SK-N-SH (cell line): ENCODE measurements around the gene IRF2BP2. TPM values are rescaled to one million over a fixed set of nuclear protein-coding genes. Genes with fewer than 3 reads are reported as not detected.

Source experiments
- CTCF ChIA-PET: fragments of 300-600, 350-600 bp; formaldehyde crosslinking; extraction: SDS; loops from one replicate; lab custom pipeline; 2021; lab: Yijun Ruan, JAX
- POLR2A ChIA-PET: fragments of 350-600 bp; sonication (Branson Sonifier 250); formaldehyde crosslinking; extraction: SDS; loops from one replicate; lab custom pipeline; 2020; ENCODE audit warnings: antibody characterized with exemption, inconsistent platforms; lab: Yijun Ruan, JAX
- DNase-seq: peaks from one replicate; pipeline ENCODE4 v3.0.0; 2012
- H2AFZ ChIP-seq: fragments of 200-600 bp; sonication (generic); 2 replicates; pipeline ENCODE4 v1.8.1; 2016; ENCODE audit warnings: antibody characterized with exemption, mild to moderate bottlenecking, low read depth
- H3F3A ChIP-seq: fragments of 200-600 bp; sonication (generic); replicated peaks from 2 replicates; pipeline ENCODE3; 2016; ENCODE audit warnings: antibody characterized with exemption, mild to moderate bottlenecking; ENCODE audit not compliant: insufficient read depth
- H3K27ac ChIP-seq, 2 experiments: fragments of 200-500 bp in 1 of 2; fragments of 200-600 bp in 1 of 2; sonication (Bioruptor generic) in 1 of 2; sonication (generic), shearing (Covaris generic) in 1 of 2; 2 replicates each; pipeline versions ENCODE4 v1.5.1 to v1.6.1; 2014 to 2016; ENCODE audit warnings: low read depth in 2 of 2, inconsistent platforms in 1 of 2, low read length in 1 of 2, mild to moderate bottlenecking in 1 of 2, mixed read lengths in 1 of 2
- H3K27me3 ChIP-seq: fragments of 200-600 bp; sonication (generic), shearing (Covaris generic); 2 replicates; pipeline ENCODE4 v1.6.1; 2016; ENCODE audit warnings: mixed run types; ENCODE audit not compliant: insufficient read depth
- H3K36me3 ChIP-seq, 2 experiments: fragments of 200-500 bp in 1 of 2; fragments of 200-600 bp in 1 of 2; sonication (Bioruptor generic) in 1 of 2; sonication (generic) in 1 of 2; replicated peaks in 1 of 2; 2 replicates each; pipeline versions ENCODE3 to v1.5.1; 2014 to 2016; ENCODE audit warnings: low read length in 1 of 2, mild to moderate bottlenecking in 1 of 2; ENCODE audit not compliant: insufficient read depth in 2 of 2, control insufficient read depth in 1 of 2
- H3K4me1 ChIP-seq, 2 experiments: fragments of 200-500 bp in 1 of 2; fragments of 200-600 bp in 1 of 2; sonication (Bioruptor generic) in 1 of 2; sonication (generic), shearing (Covaris generic) in 1 of 2; 2 replicates each; pipeline versions ENCODE4 v1.5.1 to v1.6.1; 2014 to 2016; ENCODE audit warnings: low read depth in 1 of 2, low read length in 1 of 2, mixed run types in 1 of 2; ENCODE audit not compliant: insufficient read depth in 2 of 2, control insufficient read depth in 1 of 2
- H3K4me2 ChIP-seq: fragments of 200-600 bp; sonication (generic), shearing (Covaris generic); 2 replicates; pipeline ENCODE4 v1.6.1; 2017; ENCODE audit warnings: mixed run types
- H3K4me3 ChIP-seq, 2 experiments: fragments of 200-500 bp in 1 of 2; fragments of 200-600 bp in 1 of 2; sonication (Bioruptor generic) in 1 of 2; sonication (generic), shearing (Covaris generic) in 1 of 2; 2 replicates each; pipeline versions ENCODE4 v1.5.1 to v1.8.1; 2014 to 2016; ENCODE audit warnings: low read depth in 2 of 2, inconsistent platforms in 1 of 2, low read length in 1 of 2, mild to moderate bottlenecking in 1 of 2, mixed read lengths in 1 of 2, moderate library complexity in 1 of 2
- H3K79me2 ChIP-seq: fragments of 200-600 bp; sonication (generic); 2 replicates; pipeline ENCODE4 v1.8.1; 2017; ENCODE audit warnings: mild to moderate bottlenecking; ENCODE audit not compliant: insufficient read depth
- H3K9ac ChIP-seq: fragments of 200-600 bp; sonication (generic); 2 replicates; pipeline ENCODE4 v1.6.1; 2017; ENCODE audit warnings: mixed run types
- H3K9me2 ChIP-seq: fragments of 200-600 bp; sonication (generic); 2 replicates; pipeline ENCODE4 v1.6.1; 2017; ENCODE audit warnings: mixed run types
- H3K9me3 ChIP-seq: fragments of 200-600 bp; sonication (generic); 2 replicates; pipeline ENCODE4 v1.6.1; 2017; ENCODE audit warnings: mixed run types, mild to moderate bottlenecking, moderate library complexity
- H4K20me1 ChIP-seq: fragments of 200-600 bp; sonication (generic); 2 replicates; pipeline ENCODE4 v1.6.1; 2017; ENCODE audit warnings: mild to moderate bottlenecking, mixed run types; ENCODE audit not compliant: insufficient read depth
- CHD2 ChIP-seq: fragments of 150-350 bp; IDR thresholded peaks from 2 replicates; pipeline ENCODE4 v1.6.1; 2018; ENCODE audit warnings: low read length; ENCODE audit not compliant: partially characterized antibody
- ELF1 ChIP-seq: IDR thresholded peaks from 2 replicates; pipeline ENCODE4 v1.4.0; 2012
- EP300 ChIP-seq, 2 experiments: IDR thresholded peaks; 2 replicates each; pipeline versions ENCODE4 v1.4.0 to v1.6.1; 2012; ENCODE audit warnings: borderline replicate concordance in 1 of 2, low read depth in 1 of 2, low read length in 1 of 2
- RCOR1 ChIP-seq: fragments of 150-350 bp; IDR thresholded peaks from 2 replicates; pipeline ENCODE4 v1.6.1; 2017; ENCODE audit warnings: antibody characterized with exemption, low read length
- RXRA ChIP-seq: IDR thresholded peaks from 2 replicates; pipeline ENCODE4 v1.4.0; 2012; ENCODE audit warnings: low read depth, mild to moderate bottlenecking, borderline replicate concordance
- TAF1 ChIP-seq: IDR thresholded peaks from 2 replicates; pipeline ENCODE4 v1.6.1; 2012; ENCODE audit warnings: low read depth, mild to moderate bottlenecking, low read length, moderate library complexity, borderline replicate concordance
- TCF12 ChIP-seq: IDR thresholded peaks from 2 replicates; pipeline ENCODE4 v1.4.0; 2012
- WGBS: methylation state at CpG from one replicate; pipeline ENCODE4 v1.1.6; 2017; ENCODE audit warnings: low lambda C conversion rate; 5-methylcytosine and 5-hydroxymethylcytosine counted together
- polyA plus RNA-seq, 3 experiments: library from polyadenylated mRNA; depleted of rRNA; stranded (reverse); fragments of >200 nt; gene quantifications; 2 replicates each; pipeline ENCODE4 v1.2.3, GENCODE V29; 2012
- TF ChIP-seq, protein P1 (sequence below): fragments of 200-600 bp; sonication (generic); IDR thresholded peaks from 2 replicates; pipeline ENCODE4 v1.6.1; 2017; ENCODE audit warnings: antibody characterized with exemption, mild to moderate bottlenecking, moderate library complexity
- TF ChIP-seq, protein P2 (sequence below): fragments of 150-350 bp; IDR thresholded peaks from 2 replicates; pipeline ENCODE4 v1.6.1; 2017; ENCODE audit warnings: antibody characterized with exemption, low read length, low read depth, borderline replicate concordance
- TF ChIP-seq, protein P3 (sequence below): IDR thresholded peaks from 2 replicates; pipeline ENCODE4 v1.6.1; 2012; ENCODE audit warnings: mild to moderate bottlenecking, low read depth, low read length, moderate library complexity
- TF ChIP-seq, protein P4 (sequence below): fragments of 150-350 bp; IDR thresholded peaks from 2 replicates; pipeline ENCODE4 v1.6.1; 2016; ENCODE audit warnings: mild to moderate bottlenecking, low read depth, low read length

The IRF2BP2 gene
- polyA plus RNA-seq, 1 of the 3 experiments (the other 2 are of a cell fraction) = 73.9 TPM

DNA sequence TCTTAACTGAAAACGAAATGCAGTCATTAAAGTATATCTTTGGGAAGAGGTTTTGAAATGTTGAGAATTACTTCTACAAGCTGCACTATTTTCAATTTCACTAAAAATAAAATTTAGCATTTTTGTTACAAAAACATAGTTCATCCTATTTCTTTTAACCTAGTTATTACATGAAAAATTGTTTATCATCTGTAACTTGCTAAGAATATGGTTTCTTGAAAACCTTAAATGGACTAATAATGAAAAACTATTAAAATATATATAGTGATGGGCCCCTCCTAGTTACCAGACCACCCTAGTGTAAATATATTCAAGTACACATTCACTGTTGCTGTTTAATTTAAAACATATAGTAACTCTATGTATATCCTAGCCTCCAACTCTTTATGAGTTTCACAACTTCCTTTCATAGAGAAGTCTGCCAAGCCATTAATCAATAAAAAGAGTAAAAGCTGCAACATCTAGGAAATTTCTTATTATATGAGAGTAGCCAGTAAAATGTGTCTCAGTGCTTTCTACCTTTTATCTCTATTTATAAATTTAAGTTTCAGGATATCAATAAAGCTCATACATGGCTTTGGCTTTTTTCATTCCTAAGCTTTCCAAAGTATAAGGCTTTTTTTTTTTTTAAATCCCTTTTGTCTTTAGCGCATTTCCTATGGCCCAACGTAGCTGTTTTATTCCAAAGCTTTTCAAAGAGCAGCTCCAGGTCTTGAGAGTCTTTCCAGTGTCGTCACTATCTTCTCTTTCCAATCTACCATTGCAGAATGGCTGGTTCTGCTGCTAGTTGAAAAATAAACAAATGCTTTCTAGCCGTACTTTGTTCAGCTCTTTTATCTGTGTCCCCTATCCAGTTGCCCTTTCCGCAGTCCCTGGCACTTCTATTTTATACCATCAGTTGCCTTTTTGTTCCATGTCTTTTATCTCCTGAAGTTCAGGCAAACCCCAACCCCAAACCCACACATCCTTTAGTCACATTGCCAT is 6.5 kb downstream of the IRF2BP2 start:
- ChIA-PET POLR2A (interaction anchor here (0.7 to 2.3 kb wide), 8 partner anchors 9 to 480 kb away, joined by 3 to 21 read pairs (median 6); no protein-coding TSS in a partner anchor), CTCF (interaction anchor here (0.7 to 8.3 kb wide), 14 partner anchors 9 to 490 kb away, joined by 3 to 73 read pairs (median 4); no protein-coding TSS in a partner anchor)
- Histone ChIP-seq H2AFZ (no peak overlapping the region), H3K9ac (peak overlapping the region; percentile 94), H3K36me3 (peaks cover 51 to 64% of the 10 kb centered on the region in 2 experiments), H3K9me3 (no peaks in the 10 kb centered on the region), H3F3A (peaks cover 68% of the 10 kb centered on the region), H3K79me2 (peaks cover 89% of the 10 kb centered on the region), H4K20me1 (peaks cover 21% of the 10 kb centered on the region), H3K4me3 (peak overlapping the region; percentile 71 to 83), H3K4me2 (peak overlapping the region; percentile 90), H3K4me1 (peaks cover 39 to 66% of the 10 kb centered on the region in 2 experiments), H3K27ac (peak overlapping the region; percentile 98 to 100), H3K9me2 (no peaks in the 10 kb centered on the region), H3K27me3 (no peaks in the 10 kb centered on the region)
- no peak for DNase-seq
- TF ChIP-seq, protein P1, sequence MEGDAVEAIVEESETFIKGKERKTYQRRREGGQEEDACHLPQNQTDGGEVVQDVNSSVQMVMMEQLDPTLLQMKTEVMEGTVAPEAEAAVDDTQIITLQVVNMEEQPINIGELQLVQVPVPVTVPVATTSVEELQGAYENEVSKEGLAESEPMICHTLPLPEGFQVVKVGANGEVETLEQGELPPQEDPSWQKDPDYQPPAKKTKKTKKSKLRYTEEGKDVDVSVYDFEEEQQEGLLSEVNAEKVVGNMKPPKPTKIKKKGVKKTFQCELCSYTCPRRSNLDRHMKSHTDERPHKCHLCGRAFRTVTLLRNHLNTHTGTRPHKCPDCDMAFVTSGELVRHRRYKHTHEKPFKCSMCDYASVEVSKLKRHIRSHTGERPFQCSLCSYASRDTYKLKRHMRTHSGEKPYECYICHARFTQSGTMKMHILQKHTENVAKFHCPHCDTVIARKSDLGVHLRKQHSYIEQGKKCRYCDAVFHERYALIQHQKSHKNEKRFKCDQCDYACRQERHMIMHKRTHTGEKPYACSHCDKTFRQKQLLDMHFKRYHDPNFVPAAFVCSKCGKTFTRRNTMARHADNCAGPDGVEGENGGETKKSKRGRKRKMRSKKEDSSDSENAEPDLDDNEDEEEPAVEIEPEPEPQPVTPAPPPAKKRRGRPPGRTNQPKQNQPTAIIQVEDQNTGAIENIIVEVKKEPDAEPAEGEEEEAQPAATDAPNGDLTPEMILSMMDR = no peak
- TF ChIP-seq, protein P2, sequence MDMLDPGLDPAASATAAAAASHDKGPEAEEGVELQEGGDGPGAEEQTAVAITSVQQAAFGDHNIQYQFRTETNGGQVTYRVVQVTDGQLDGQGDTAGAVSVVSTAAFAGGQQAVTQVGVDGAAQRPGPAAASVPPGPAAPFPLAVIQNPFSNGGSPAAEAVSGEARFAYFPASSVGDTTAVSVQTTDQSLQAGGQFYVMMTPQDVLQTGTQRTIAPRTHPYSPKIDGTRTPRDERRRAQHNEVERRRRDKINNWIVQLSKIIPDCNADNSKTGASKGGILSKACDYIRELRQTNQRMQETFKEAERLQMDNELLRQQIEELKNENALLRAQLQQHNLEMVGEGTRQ = no peak
- TF ChIP-seq TCF12 (no peak), CHD2 (no peak)
- 2% methylated on average over 6 of the region's 6 CpGs for WGBS

DNA sequence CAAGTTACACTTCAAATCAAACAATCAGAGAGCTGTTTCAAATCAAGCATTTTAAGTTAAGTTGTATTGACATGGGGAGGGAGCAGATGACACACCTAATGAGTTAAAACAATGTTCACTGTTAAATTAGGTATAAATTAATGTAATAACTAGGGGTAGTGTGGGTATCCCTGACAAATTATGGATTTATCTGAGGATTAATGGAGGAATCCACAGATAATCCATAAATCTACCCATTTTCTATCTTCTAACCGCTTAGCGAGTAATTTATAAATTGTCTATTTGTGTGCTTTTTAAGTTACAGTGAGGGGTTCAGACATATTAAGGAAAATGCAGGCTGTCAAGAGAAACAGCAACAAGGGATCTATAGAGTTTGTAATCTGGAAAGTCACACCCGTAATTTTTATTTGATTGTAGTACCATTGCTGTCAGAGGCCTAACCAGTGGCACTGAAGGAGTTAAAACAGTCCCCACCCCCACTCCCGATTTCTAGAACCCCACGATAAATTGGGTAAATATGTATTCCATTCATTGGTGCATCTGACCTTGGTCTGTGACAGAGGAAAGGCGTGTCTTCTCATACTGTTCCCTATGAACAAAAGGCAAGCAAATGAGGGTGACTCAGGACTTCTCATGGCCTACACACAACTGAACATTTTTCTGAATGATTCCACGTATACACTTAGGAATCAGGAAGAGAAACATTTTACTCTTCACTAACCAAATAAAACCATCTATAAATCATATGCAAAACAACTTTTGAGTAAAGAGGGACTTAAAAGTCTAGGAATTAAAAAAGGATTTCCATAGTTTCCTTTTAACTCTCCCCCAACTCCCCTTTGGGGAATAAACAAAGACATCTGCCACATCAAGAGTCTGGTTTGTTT is 7.4 kb downstream of the IRF2BP2 start:
- Histone ChIP-seq H3K4me2 (peak overlapping the region; percentile 90), H3K9me3 (no peaks in the 10 kb centered on the region), H4K20me1 (peaks cover 21% of the 10 kb centered on the region), H3K4me1 (peaks cover 39 to 66% of the 10 kb centered on the region in 2 experiments), H3K4me3 (peak overlapping the region; percentile 71 to 83), H3K79me2 (peaks cover 82% of the 10 kb centered on the region), H3K27ac (peak overlapping the region; percentile 98 to 100), H3F3A (peaks cover 69% of the 10 kb centered on the region), H3K9me2 (no peaks in the 10 kb centered on the region), H3K36me3 (peaks cover 47 to 57% of the 10 kb centered on the region in 2 experiments), H3K27me3 (no peaks in the 10 kb centered on the region), H3K9ac (peak overlapping the region; percentile 94), H2AFZ (no peak overlapping the region)
- POLR2A ChIA-PET = interaction anchor here (1.0 to 3.7 kb wide), 7 partner anchors 10 to 481 kb away, joined by 3 to 51 read pairs (median 16); no protein-coding TSS in a partner anchor
- 9% methylated on average over 7 of the region's 7 CpGs for WGBS
- no peak for DNase-seq
- CTCF ChIA-PET = interaction anchor here (0.7 to 8.3 kb wide), 13 partner anchors 7 to 481 kb away, joined by 3 to 73 read pairs (median 7); partner anchors contain the start of gene IRF2BP2
- TF ChIP-seq, protein P3, sequence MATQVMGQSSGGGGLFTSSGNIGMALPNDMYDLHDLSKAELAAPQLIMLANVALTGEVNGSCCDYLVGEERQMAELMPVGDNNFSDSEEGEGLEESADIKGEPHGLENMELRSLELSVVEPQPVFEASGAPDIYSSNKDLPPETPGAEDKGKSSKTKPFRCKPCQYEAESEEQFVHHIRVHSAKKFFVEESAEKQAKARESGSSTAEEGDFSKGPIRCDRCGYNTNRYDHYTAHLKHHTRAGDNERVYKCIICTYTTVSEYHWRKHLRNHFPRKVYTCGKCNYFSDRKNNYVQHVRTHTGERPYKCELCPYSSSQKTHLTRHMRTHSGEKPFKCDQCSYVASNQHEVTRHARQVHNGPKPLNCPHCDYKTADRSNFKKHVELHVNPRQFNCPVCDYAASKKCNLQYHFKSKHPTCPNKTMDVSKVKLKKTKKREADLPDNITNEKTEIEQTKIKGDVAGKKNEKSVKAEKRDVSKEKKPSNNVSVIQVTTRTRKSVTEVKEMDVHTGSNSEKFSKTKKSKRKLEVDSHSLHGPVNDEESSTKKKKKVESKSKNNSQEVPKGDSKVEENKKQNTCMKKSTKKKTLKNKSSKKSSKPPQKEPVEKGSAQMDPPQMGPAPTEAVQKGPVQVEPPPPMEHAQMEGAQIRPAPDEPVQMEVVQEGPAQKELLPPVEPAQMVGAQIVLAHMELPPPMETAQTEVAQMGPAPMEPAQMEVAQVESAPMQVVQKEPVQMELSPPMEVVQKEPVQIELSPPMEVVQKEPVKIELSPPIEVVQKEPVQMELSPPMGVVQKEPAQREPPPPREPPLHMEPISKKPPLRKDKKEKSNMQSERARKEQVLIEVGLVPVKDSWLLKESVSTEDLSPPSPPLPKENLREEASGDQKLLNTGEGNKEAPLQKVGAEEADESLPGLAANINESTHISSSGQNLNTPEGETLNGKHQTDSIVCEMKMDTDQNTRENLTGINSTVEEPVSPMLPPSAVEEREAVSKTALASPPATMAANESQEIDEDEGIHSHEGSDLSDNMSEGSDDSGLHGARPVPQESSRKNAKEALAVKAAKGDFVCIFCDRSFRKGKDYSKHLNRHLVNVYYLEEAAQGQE = no peak
- TF ChIP-seq TAF1 = no peak
- TF ChIP-seq RXRA = no peak; the same call in 1 of the 2 replicates
- TF ChIP-seq, protein P2 = no peak
- peak in 1 of 2 experiments; percentile 85; a peak in 3 of 4 replicates for TF ChIP-seq EP300 (IDR thresholded peaks at IDR 0.05; ENCODE audit: borderline replicate concordance in 1 of 2, low read depth in 1 of 2, low read length in 1 of 2)
- peak; percentile 84 for TF ChIP-seq ELF1
- TF ChIP-seq RCOR1 = no peak
- TF ChIP-seq, protein P4, sequence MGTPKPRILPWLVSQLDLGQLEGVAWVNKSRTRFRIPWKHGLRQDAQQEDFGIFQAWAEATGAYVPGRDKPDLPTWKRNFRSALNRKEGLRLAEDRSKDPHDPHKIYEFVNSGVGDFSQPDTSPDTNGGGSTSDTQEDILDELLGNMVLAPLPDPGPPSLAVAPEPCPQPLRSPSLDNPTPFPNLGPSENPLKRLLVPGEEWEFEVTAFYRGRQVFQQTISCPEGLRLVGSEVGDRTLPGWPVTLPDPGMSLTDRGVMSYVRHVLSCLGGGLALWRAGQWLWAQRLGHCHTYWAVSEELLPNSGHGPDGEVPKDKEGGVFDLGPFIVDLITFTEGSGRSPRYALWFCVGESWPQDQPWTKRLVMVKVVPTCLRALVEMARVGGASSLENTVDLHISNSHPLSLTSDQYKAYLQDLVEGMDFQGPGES = no peak
